ENCODE data around the gene TMEM163. TPM values are rescaled to one million over a fixed set of nuclear protein-coding genes. Genes with fewer than 3 reads are reported as not detected.

Gene TMEM163
- total RNA-seq, 1 donor from 2014 or later: 0.18 TPM

DNA sequence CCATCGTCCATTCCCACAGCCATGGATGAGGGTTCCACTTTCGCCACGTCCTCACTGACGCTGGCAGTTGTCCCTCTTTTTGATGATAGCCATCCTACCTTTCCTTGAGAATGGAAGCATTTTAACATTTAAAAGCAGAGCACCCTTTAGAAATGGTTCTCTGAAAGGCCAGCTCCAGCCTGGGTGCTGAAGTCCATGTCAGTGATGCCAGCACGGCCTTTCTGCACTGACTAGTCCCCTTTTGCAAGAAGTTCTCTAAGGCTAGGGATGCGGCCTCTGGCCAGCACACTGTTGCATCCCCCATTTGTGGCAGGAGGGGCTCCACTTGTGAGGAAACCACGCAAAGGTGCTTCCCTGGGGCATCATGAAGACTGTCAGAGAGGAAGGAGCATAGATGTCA is 261.4 kb downstream of the TMEM163 start:
- Mint-ChIP-seq H3K4me1 (ENCODE audit: low read depth, unreplicated experiment) (no peaks in the 10 kb centered on the region), H3K36me3 (ENCODE audit: low read depth, unreplicated experiment) (peaks cover 7% of the 10 kb centered on the region), H3K27ac (ENCODE audit: unreplicated experiment) (no peak overlapping the region), H3K27me3 (ENCODE audit: low read depth, unreplicated experiment) (peaks cover 2% of the 10 kb centered on the region), H3K4me3 (ENCODE audit: unreplicated experiment) (no peak overlapping the region), H3K9me3 (ENCODE audit: unreplicated experiment) (no peaks in the 10 kb centered on the region)
- Histone ChIP-seq H3K9me3 (ENCODE audit: insufficient read depth, low read depth, low read length) (no peaks in the 10 kb centered on the region), H3K36me3 (ENCODE audit: insufficient read depth, low read length) (no peaks in the 10 kb centered on the region), H3K4me2 (ENCODE audit: low read length) (no peak overlapping the region), H3K4me3 (ENCODE audit: insufficient read depth, low read depth, low read length) (no peak overlapping the region), H3K79me2 (ENCODE audit: insufficient read depth, low read length) (no peaks in the 10 kb centered on the region), H2AFZ (ENCODE audit: low read depth, low read length) (no peak overlapping the region), H3K27ac (ENCODE audit: low read depth, low read length) (no peak overlapping the region), H3K9ac (ENCODE audit: low read length) (no peak overlapping the region), H3K4me1 (ENCODE audit: insufficient read depth, low read length) (no peaks in the 10 kb centered on the region), H4K20me1 (ENCODE audit: insufficient read depth, low read length) (no peaks in the 10 kb centered on the region), H3K27me3 (ENCODE audit: insufficient read depth, low read length) (no peaks in the 10 kb centered on the region)
- no peak for DNase-seq (ENCODE audit: low read depth)
- no peak for FAIRE-seq
- TF ChIP-seq, protein P1, sequence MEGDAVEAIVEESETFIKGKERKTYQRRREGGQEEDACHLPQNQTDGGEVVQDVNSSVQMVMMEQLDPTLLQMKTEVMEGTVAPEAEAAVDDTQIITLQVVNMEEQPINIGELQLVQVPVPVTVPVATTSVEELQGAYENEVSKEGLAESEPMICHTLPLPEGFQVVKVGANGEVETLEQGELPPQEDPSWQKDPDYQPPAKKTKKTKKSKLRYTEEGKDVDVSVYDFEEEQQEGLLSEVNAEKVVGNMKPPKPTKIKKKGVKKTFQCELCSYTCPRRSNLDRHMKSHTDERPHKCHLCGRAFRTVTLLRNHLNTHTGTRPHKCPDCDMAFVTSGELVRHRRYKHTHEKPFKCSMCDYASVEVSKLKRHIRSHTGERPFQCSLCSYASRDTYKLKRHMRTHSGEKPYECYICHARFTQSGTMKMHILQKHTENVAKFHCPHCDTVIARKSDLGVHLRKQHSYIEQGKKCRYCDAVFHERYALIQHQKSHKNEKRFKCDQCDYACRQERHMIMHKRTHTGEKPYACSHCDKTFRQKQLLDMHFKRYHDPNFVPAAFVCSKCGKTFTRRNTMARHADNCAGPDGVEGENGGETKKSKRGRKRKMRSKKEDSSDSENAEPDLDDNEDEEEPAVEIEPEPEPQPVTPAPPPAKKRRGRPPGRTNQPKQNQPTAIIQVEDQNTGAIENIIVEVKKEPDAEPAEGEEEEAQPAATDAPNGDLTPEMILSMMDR (IDR thresholded peaks at IDR 0.05; ENCODE audit: insufficient read depth, low read depth, low read length): no peak
- no peak for TF ChIP-seq EZH2 (IDR thresholded peaks at IDR 0.05; ENCODE audit: insufficient read depth, low read length)

DNA sequence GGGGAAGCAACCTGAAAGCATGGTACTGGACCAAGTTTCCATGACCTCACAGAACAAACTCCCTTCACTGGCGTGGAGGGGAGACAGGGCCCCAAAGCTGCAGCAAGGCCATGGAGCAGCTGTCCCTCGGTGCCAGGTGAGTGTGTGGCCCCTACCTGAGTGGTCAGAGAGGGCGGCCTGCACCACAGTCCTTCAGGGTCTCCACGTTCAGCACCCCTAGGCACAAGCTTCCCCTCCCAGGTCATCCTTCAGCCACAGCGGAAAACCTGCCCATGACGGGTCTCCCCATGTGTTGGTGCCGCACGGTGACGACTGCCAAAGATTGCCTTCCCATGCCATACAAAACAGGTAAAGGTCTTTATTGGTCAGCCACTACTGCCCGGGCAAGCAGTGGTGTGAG is 263.4 kb downstream of the TMEM163 start:
- Histone ChIP-seq H3K27ac (ENCODE audit: low read depth, low read length) (no peak overlapping the region), H3K4me3 (ENCODE audit: insufficient read depth, low read depth, low read length) (no peak overlapping the region), H3K9me3 (ENCODE audit: insufficient read depth, low read depth, low read length) (no peaks in the 10 kb centered on the region), H3K9ac (ENCODE audit: low read length) (no peak overlapping the region), H4K20me1 (ENCODE audit: insufficient read depth, low read length) (no peaks in the 10 kb centered on the region), H3K4me1 (ENCODE audit: insufficient read depth, low read length) (no peaks in the 10 kb centered on the region), H3K27me3 (ENCODE audit: insufficient read depth, low read length) (no peaks in the 10 kb centered on the region), H3K79me2 (ENCODE audit: insufficient read depth, low read length) (no peaks in the 10 kb centered on the region), H3K36me3 (ENCODE audit: insufficient read depth, low read length) (no peaks in the 10 kb centered on the region), H3K4me2 (ENCODE audit: low read length) (no peak overlapping the region), H2AFZ (ENCODE audit: low read depth, low read length) (no peak overlapping the region)
- FAIRE-seq (no peak), DNase-seq (ENCODE audit: low read depth) (no peak)
- Mint-ChIP-seq H3K4me1 (ENCODE audit: low read depth, unreplicated experiment) (peaks cover 2% of the 10 kb centered on the region), H3K27me3 (ENCODE audit: low read depth, unreplicated experiment) (no peaks in the 10 kb centered on the region), H3K36me3 (ENCODE audit: low read depth, unreplicated experiment) (peaks cover 7% of the 10 kb centered on the region), H3K27ac (ENCODE audit: unreplicated experiment) (no peak overlapping the region), H3K9me3 (ENCODE audit: unreplicated experiment) (no peaks in the 10 kb centered on the region), H3K4me3 (ENCODE audit: unreplicated experiment) (no peak overlapping the region)
- TF ChIP-seq EZH2 (IDR thresholded peaks at IDR 0.05; ENCODE audit: insufficient read depth, low read length): no peak
- TF ChIP-seq, protein P1 (IDR thresholded peaks at IDR 0.05; ENCODE audit: insufficient read depth, low read depth, low read length): no peak

DNA sequence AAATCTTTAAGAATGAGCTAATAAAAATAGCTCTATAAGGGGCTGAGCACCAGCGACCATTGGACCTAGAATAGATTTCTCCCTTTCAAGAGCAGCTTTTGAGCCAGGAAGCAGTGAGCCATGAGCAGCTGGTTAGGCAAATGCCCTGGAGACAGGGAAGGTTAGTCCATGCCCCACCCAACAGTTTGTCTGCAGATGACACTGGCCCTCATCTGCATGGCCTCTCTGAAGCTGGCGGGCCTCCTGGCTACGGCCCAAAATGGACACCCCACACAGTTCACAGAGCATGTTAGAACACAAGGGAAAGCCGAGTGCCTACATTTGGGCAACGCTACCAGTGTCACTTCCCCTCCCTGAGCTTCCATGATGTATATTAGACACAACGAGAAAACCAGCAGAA is 263.9 kb downstream of the TMEM163 start:
- Histone ChIP-seq H3K4me1 (ENCODE audit: insufficient read depth, low read length) (no peaks in the 10 kb centered on the region), H3K27ac (ENCODE audit: low read depth, low read length) (no peak overlapping the region), H2AFZ (ENCODE audit: low read depth, low read length) (no peak overlapping the region), H3K36me3 (ENCODE audit: insufficient read depth, low read length) (no peaks in the 10 kb centered on the region), H3K79me2 (ENCODE audit: insufficient read depth, low read length) (no peaks in the 10 kb centered on the region), H3K27me3 (ENCODE audit: insufficient read depth, low read length) (no peaks in the 10 kb centered on the region), H4K20me1 (ENCODE audit: insufficient read depth, low read length) (no peaks in the 10 kb centered on the region), H3K9ac (ENCODE audit: low read length) (no peak overlapping the region), H3K9me3 (ENCODE audit: insufficient read depth, low read depth, low read length) (no peaks in the 10 kb centered on the region), H3K4me3 (ENCODE audit: insufficient read depth, low read depth, low read length) (no peak overlapping the region), H3K4me2 (ENCODE audit: low read length) (no peak overlapping the region)
- Mint-ChIP-seq H3K4me1 (ENCODE audit: low read depth, unreplicated experiment) (peaks cover 2% of the 10 kb centered on the region), H3K27ac (ENCODE audit: unreplicated experiment) (no peak overlapping the region), H3K9me3 (ENCODE audit: unreplicated experiment) (no peaks in the 10 kb centered on the region), H3K4me3 (ENCODE audit: unreplicated experiment) (no peak overlapping the region), H3K36me3 (ENCODE audit: low read depth, unreplicated experiment) (peaks cover 7% of the 10 kb centered on the region), H3K27me3 (ENCODE audit: low read depth, unreplicated experiment) (no peaks in the 10 kb centered on the region)
- no peak for FAIRE-seq
- TF ChIP-seq EZH2 (IDR thresholded peaks at IDR 0.05; ENCODE audit: insufficient read depth, low read length): no peak
- TF ChIP-seq, protein P1 (IDR thresholded peaks at IDR 0.05; ENCODE audit: insufficient read depth, low read depth, low read length): no peak
- no peak for DNase-seq (ENCODE audit: low read depth)

Data from astrocyte (in vitro differentiated cells and primary cell).